CD4-positive, alpha-beta T cell treated with Interleukin-12 subunit alpha and Interleukin-12 subunit beta, for 1 hour (primary cell): Measurements from ENCODE around the gene ZNF813.
A peak's percentile ranks its signal among the peaks of the same experiment; 100 is the strongest.
"Not testable (repeated sequence)": the region's sequence is repeated elsewhere in the genome, so short reads cannot be mapped to it uniquely, and the experiment has no call there.

Experiments used
- DNase-seq: peaks from one replicate; pipeline ENCODE4 v3.0.0-alpha.2; 2020

ZNF813 gene

DNA sequence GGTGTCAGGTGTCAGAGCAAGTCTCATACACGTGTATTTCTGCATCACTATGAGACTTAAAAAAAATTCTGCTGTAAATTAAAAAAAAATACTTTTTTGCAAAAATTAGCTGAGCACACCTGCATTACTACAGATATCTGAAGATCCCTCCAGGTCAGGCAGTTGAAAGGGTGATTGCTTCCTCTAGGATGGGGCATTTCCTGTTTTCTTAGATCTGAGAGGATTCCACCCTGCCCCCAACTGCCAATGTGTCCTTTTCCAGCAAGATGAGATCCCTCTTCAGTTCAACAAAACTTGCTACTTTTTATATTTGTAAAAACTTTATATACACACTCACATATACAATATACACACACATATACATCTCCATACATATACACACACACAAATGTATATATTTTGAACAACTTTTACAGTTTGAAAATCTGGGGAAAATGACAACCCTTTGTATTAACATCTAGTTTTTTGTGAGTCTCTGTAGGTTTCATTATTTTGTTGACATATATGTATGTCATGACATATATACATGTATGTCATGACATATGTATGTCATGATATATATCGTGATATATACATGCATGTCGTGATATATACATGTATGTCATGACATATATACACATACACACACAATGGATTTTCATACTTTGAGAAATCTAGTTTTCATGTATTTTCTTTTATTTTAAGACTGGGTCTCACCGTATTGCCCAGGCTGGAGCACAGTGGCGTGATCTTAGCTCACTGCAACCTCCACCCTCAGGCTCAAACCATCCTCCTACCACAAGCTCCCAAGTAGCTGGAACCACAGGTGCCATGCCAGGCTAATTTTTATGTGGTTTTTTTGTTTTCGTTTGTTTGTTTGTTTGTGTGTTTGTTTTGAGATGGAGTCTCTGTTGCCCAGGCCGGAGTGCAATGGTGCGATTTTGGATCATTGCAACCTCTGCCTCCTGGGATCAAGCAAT is 17.8 kb downstream of the ZNF813 start:
- DNase-seq = no peak

DNA sequence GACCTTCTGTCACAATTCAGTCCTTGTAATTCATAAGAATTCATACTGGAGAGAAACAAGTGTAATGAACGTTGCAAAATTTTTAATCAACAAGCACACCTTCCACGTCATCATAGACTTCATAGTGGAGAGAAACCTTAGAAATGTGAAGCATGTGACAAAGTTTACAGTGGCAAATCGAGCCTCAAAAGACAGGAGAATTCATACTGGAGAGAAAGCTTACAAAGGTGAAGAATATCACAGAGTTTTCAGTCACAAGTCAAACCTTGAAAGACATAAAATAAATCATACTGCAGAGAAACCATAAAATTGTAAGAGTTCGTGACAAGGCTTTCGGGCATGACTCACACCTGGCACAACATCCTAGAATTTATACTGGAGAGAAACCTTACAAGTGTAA is 24.6 kb downstream of the ZNF813 start:
- DNase-seq = no peak

DNA sequence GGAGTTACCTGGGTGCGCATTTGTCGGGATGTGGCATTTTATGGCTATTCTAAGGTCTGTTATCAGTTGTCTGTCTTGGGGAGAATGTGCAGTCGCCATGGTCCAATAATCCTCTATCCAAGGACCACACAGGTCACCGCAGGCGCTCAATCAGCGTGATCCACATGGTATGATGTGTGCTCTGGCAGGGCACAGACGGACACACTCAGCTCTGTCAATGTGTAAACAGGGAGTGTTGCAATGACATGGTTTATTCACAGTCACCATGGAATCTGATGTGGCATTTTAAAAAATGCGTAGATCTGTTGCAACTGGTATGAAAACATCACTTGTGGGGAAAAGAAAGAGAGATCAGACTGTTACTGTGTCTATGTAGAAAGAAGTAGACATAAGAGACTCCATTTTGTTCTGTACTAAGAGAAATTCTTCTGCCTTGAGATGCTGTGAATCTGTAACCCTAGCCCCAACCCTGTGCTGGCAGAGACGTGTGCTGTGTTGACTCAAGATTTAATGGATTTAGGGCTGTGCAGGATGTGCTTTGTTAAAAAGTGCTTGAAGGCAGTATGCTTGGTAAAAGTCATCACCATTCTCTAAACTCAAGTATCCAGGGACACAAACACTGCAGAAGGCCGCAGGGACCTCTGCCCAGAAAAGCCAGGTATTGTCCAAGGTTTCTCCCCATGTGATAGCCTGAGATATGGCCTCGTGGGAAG is 29.9 kb downstream of the ZNF813 start:
- not testable (repeated sequence) for DNase-seq

DNA sequence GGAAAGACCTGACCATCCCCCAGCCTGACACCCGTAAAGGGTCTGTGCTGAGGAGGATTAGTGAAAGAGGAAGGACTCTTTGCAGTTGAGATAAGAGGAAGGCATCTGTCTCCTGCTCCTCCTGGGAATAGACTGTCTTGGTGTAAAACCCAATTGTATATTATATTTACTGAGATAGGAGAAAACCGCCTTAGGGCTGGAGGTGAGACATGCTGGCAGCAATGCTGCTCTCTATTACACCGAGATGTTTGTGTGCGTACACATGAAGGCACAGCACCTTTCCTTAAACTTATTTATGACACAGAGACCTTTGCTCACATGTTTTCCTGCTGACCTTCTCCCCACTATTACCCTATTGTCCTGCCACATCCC is 30.5 kb downstream of the ZNF813 start:
- not testable (repeated sequence) for DNase-seq

DNA sequence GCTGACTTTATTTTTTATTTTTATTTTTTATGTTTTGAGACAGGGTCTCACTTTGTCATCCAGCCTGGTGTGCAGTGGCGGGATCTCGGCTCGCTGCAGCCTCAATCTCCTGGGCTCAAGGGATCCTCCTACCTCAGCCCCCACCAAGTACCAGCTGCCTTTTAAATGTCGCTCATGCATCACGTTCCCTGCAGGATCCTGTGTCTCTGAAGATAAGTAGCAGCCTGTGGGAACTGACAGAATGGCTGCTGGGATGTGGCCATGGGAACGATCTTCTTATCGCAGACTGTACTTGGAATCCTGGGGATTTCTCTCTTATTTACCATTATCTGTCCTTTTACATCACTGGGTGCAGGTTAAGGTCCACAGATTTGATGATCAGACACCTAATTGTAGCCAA is 35.6 kb downstream of the ZNF813 start:
- DNase-seq = not testable (repeated sequence)

DNA sequence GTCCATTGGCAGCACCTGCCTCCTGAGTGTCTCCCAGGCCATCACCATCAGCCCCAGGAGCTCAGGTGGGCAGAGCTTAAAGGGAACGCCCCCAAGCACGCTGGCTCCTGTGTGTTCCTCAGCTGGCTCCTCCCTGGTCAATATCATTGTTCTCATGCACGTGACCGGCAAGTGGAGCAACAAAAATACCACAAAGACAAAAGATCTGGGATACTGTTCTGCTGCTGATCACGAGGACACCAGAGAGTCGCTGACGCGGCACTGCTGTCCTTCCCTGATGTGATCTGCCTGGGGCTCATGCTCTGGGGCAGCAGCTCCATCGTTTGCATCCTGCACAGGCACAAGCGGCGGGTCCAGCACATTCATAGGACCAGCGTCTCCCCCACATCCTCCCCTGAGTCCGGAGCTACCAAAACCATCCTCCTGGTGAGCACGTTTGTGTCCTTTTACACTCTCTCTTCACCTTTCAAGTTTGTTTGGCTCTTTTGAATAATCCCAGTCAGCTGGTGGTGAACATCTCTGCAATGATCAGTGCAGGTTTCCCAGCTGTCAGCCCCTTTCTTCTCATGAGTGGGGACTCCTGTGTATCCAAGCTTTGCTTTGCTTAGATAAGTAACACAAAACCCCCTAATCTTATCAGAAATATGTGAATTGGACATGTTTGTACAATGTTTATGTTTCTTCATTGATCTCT is 36.3 kb downstream of the ZNF813 start:
- DNase-seq = not testable (repeated sequence)

DNA sequence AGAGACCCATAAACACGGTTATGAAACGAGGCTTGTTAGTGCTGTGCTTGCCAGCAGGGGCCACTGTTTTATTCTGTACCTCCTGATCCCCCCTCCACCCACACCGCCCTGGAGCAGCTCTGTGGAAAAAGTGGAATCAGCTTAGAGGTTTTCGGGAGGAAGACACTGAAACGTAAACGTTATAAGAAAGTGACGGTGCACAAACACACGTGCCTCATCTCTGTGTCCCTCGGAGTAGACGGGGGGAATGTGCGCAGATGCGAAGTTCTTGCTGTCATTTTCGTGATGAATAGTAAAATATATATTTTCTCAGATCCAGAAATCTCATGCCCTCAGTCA is 36.8 kb downstream of the ZNF813 start:
- DNase-seq = not testable (repeated sequence)

DNA sequence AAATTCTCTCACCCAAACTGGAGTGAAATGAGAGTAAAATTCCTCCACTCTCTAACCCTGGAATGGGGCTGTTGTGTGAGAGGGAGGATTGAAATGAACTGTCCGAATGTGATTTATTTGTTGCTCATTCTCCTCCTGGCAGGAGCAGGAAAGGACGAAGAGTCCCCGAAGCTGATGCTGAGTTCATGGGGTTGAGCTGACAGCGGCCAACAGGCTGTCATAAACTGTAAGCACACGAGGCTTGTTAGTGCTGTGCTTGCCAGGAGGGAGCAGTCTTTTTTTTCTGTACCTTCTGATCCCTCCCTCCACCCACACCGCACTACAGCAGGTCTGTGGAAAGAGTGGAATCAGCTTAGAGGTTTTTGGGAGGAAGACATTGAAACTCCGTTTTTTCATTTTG is 37.4 kb downstream of the ZNF813 start:
- no peak for DNase-seq

DNA sequence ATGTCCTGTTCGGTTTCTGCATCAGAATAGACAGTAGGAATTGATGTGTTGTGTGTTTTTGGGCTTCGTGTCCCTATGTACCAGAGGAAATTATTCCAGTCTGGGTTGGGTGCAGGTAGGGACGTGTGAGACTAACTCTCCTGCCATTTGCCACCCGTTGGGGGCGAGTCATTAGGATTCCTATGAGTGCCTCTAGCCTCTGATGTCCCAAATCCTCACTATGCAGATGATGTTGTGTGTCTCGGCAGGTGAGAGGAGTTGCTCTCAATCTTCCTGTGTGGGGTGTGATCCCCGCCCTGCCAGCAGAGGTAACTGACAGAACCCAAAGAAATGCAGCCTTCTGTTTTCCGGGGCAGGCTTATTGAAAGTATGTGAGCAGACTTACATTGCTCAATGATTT is 39.2 kb downstream of the ZNF813 start:
- no peak for DNase-seq

DNA sequence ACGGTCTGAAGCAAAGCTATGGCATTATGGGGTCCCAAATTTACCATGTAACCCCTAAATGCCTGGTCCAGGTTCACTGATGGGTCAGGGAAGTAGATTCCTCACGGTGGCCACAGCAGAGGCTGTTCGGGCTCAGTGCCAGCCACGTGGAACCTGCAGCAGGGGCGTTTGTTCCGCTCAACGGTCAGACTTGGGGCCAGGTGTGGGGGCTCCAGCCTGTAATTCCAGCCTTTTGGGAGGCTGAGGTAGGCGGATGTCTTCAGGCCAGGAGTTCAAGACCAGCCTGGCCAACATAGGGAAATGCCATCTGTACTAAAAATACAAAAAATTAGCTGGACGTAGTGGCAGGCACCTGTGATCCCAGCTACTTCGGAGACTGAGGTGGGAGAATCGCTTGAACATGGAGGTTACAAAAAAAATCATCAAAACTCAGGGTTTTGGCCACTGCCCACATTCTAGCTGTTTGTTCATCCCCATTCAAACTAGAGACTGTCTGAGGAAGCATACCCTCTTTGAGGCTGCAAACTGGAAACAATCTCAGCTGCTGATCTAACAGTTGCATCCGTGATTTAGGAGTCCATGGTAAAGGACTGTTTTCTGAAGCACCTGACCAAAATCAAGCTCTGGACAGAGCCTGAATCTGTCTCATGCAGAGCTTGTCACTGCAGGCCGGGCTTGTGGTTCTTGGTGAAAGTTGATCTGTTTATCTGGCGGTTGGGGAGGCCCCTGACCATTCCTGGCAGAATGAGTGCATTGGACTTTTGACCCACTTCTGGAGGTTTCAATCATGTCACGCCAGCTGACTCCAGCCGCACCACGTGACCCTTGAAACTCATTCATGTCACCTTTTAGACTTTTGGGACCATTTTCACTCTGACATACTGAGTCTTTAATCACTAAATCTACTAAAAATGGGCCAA is 40.2 kb downstream of the ZNF813 start:
- DNase-seq = no peak

DNA sequence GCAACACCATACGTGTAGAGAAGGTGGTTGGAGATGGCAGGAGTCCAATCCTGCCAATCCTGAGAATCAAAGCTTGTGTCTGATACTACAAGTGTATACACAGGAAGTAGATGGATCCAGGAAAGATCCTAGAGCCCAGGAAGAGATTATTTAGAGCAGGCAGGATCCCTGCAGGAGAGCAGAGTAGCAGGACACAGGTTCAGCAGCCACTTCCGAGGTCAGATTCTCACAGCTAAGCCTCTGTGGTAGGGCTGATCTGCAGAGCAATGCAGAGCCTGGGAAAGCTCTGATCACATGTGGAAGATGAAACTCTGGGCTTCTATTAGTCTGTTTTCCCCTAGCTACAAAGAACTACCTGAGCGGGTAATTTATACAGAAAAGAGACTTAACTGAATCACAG is 41.9 kb downstream of the ZNF813 start:
- DNase-seq = no peak

DNA sequence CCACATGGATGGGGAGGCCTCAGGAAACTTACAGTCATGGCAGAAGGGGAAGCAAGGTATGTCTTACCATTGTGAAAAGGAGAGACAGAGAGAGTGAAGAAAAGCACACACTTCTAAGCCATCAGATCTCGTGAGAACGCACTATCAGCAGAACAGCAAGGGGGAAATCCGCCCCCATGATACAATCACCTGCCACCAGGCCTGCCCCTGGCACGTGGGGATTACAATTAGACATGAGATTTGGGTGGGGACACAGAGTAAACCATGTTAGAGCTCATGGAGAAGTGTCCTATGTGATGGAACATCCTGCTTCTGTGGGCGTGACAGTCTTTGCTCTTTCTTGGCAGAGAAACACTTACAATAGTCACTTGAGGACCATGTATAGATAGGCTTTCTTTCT is 42.3 kb downstream of the ZNF813 start:
- DNase-seq = no peak

DNA sequence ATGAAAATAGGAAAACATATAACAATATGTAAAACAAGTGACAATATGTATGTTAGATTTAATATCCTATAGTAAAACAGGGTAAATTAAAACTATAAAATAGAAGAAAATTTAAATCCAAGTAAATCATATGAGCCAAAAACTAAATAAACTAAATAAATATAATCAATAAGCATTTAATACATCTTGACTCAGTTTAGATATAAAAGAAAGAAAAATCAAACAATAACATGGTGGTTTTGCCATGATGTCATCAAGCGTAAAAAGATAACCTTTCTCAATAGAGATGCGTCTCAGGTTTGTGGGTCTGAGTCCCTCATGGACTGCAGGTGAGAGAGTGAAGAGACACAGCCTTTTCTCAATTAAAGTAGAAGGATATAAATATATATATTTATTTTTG is 43.8 kb downstream of the ZNF813 start:
- no peak for DNase-seq

DNA sequence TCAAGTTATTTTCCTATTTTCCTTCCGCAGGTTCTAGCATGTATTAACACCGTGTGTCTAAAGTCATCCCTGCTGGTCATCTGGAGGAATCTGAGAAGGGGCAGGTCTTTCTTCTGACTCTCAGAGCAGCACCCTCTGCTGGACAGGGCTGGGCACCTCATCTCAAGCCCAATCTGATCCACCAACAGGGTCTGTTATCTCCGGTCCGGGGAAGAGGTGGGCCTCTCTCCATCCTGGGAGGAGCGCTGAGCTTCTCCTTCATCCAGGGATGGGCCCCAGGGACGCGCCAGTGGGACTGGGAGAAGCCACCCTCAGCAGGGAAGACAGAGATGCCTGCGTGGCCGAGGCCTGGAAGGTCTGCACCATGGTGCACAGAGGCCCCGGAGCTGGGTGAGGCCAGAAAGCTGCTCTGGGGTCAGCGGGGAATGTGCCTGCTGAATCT is 44.4 kb downstream of the ZNF813 start:
- DNase-seq = peak; percentile 59

DNA sequence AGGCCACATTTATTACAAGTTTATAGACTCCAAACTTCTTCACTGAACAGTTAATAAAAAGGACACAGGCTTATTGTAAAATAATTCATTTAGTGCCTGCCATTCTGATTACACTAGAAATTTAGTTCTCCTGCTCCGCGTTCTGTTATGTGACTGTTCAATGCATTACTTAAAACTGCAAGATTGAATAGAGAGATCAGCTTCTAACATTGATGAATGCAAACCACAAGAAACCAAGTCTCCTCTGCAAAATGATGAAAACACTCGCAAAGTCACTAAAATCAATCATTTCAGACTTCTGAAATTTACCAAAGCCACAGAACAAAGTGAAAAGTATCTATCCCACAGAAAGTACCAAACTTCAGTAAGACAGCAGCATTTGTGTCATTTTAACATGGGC is 47.5 kb downstream of the ZNF813 start:
- not testable (repeated sequence) for DNase-seq

DNA sequence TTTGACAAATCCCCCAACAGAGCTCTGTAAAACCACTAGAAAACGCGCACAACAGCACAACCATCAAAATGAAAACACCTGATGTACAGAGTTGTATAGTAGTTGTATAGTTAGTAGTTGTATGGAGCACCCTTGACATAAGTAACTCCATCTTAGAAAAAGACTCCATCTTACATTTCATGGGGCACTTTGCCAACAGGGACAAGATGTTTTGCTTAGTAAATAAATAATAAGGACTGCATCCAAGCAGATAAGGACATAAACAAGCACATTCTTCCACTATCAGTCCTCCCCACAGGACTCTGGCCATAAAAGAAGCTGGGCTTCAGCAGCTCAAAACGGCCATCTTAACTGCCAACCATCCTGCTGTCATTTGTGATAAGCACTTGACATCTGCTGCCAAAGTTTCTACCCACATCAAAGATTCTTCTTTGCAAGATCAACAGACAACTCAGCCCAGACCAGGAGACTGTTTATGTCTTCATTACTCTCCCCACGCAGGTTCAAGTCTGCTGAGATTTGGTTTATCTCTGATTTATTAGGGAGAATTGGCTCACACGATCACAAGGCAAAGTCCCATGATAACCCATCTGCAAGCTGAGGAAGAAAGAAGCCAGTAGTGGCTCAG is 49.7 kb downstream of the ZNF813 start:
- no peak for DNase-seq

DNA sequence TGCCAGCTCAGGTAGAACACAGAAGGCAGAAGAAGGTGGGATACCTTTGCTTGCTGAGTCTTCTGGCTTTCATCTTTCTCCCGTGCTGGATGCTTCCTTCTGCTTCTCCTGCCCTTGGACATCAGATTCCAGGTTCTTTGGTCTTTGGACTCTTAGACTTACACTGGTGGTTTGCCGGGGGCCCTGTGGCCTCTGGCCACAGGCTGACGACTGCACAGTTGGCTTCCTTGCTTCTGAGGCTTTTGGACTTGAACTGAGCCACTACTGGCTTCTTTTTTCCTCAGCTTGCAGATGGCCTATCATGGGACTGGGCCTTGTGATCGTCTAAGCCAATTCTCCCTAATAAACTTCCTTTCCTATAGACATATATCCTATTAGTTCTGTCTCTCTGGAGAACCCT is 50.6 kb downstream of the ZNF813 start:
- no peak for DNase-seq

DNA sequence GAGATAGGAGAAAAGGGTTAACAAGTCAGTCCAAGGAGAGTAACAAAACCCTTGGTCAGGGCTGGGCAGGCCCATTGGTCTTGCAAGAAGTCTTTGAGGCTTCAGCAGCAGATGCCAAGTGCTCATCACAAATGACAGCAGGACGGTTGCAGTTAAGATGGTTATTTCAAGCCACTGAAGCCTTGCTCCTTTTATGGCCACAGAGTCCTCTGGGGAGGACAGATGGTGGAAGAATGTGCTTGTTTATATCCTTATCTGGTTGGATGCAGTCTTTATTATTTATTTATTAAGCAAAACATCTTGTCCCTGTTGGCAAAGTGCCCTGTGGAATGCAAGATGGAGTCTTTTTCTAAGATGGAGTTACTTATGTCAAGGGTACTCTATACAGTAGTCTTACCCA is 51.2 kb downstream of the ZNF813 start:
- DNase-seq = no peak

DNA sequence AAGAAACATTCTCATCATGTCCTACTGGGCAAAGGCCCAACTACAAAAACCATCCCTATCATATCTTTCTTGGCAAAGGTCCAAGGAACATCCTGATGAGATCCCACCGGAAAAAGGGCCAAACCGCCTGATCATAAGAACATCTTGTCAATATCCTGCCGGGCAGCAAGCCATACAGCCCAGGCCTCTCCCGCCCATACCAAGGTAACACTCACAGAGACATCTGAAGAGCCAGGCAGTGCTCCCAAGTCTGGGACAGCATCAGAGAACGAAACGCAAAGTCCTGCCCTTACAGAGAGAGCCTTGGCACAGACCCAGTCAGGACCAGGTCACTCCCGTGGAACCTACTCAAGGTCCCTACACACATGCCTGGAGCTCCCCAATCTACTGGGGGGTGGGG is 51.9 kb downstream of the ZNF813 start:
- DNase-seq = no peak

DNA sequence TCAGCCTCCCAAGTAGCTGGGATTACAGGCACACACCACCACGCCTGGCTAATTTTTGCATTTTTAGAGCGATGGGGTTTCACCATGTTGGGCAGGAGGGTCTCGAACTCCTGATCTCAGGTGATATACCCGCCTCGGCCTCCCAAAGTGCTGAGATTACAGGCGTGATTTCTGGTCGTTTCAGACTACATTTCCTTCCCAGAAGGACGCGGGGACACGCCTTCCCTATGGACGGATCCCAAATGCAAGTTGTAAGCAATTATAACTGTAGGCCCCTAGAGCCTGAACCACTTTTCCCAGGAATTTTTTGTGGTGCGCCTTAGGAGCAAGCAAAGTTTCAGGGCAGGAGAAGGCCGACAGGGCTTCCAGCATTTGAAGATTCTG is 52.6 kb downstream of the ZNF813 start:
- no peak for DNase-seq

DNA sequence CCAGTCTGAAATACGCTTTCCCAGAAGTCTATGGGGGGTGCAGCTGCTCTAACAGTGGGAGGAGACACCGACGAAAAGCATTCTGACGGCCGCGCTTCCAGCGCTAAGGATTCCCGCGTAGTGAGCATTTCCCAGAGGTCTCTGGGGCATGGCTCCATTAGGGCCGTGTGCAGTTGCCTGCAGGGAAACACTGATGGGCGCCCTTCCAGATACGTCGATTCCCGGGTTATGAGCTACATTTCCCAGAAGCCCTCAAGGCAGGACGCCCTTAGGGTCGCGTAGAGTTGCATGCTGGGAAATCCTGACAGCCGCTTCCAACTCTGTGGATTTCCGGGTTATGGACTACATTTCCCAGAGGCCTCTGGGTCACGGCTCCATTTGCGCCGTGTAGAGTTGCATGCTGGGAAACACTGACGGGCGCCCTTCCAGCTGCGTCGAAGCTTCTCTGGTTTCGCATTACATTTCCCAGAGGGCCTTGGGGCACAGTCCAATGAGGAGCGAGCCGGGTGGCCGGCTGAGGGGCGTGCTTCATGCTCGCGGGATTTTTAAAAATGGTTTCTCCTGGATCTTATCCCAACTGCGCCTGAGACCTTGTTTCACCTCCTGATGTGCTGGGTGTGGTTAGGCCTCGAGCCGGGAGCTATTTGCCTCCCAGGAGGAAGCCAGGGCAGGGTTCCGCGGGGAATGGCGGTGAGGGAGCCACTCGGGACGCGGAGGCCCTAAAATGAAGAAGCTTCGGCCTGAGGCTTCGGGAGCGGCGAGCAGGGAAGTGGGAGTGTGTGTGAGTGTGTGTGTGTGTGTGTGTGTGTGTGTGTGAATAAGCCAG is 53.2 kb downstream of the ZNF813 start:
- DNase-seq = peak; percentile 95
